Epithelial cell of proximal tubule (primary cell): Measurements from ENCODE around the gene ARHGAP31. TPM values are rescaled to one million over a fixed set of nuclear protein-coding genes. Genes with fewer than 3 reads are reported as not detected.

Experiments
- DNase-seq: peaks from one replicate; pipeline ENCODE4 v3.0.0-alpha.2; 2011; ENCODE audit warnings: low read depth
- H3K4me3 ChIP-seq: 2 replicates; pipeline ENCODE4 v1.5.1; 2011; ENCODE audit warnings: low read depth, mild to moderate bottlenecking, low read length
- CTCF ChIP-seq: conservative IDR thresholded peaks from 2 replicates; pipeline ENCODE4 v1.5.1; 2012; ENCODE audit warnings: low read depth, mild to moderate bottlenecking, low read length
- total RNA-seq: library from RNA; depleted of rRNA; stranded (reverse); fragments of >200 nt; gene quantifications from 2 replicates; pipeline ENCODE4 v1.2.3, GENCODE V29; 2015

The ARHGAP31 gene
- total RNA-seq, 1 donor from 2014 or later = 5.1 TPM

- DNase-seq = no peak
- H3K4me3 ChIP-seq = no peak overlapping the region
- no peak for TF ChIP-seq CTCF
Observed at GRCh38 chr3:119311081-119311925, 17.1 kb downstream of the ARHGAP31 start.

GRCh38 chr3:119313461-119313860 lies 19.3 kb downstream of the ARHGAP31 start:
- DNase-seq = no peak
- TF ChIP-seq CTCF = no peak
- no peak overlapping the region for H3K4me3 ChIP-seq

- no peak for TF ChIP-seq CTCF
- DNase-seq = no peak
Observed at GRCh38 chr3:119314821-119315220, 20.6 kb downstream of the ARHGAP31 start.

GRCh38 chr3:119315600-119316312 lies 21.6 kb downstream of the ARHGAP31 start:
- TF ChIP-seq CTCF = no peak
- no peak for DNase-seq
- H3K4me3 ChIP-seq = no peak overlapping the region

More at GRCh38 chr3:119314821-119315220, 20.6 kb downstream of the ARHGAP31 start:
- H3K4me3 ChIP-seq = no peak overlapping the region

- no peak for DNase-seq
- no peak for TF ChIP-seq CTCF
- no peak overlapping the region for H3K4me3 ChIP-seq
Observed at GRCh38 chr3:119316313-119316670, 22.1 kb downstream of the ARHGAP31 start.

- no peak for TF ChIP-seq CTCF
- H3K4me3 ChIP-seq = no peak overlapping the region
Observed at GRCh38 chr3:119318876-119319275, 24.7 kb downstream of the ARHGAP31 start.

More at GRCh38 chr3:119318876-119319275, 24.7 kb downstream of the ARHGAP31 start:
- DNase-seq = no peak
